HepG2 (cell line): ENCODE data around the gene DNAAF3. TPM values are rescaled to one million over a fixed set of nuclear protein-coding genes. Genes with fewer than 3 reads are reported as not detected.

ENCODE experiments used
- CHD2 ChIP-seq: IDR thresholded peaks from 2 replicates; pipeline ENCODE4 v1.6.1; 2011; ENCODE audit warnings: low read depth, low read length, improper control_type of control experiment
- HIVEP1 ChIP-seq: sonication (generic); formaldehyde crosslinking; IDR thresholded peaks from 2 replicates; pipeline ENCODE4 v1.4.0; 2020; ENCODE audit warnings: mild to moderate bottlenecking, missing genetic modification reagents
- MAFG ChIP-seq: sonication (generic); formaldehyde crosslinking; IDR thresholded peaks from 2 replicates; pipeline ENCODE4 v1.5.1; 2020; ENCODE audit warnings: mild to moderate bottlenecking, missing genetic modification reagents
- MBNL3 ChIP-seq: fragments of 250-450 bp; sonication (Bioruptor Pico); conservative IDR thresholded peaks from 2 replicates; pipeline ENCODE4 v1.8.0; 2022; ENCODE audit warnings: mild to moderate bottlenecking, inconsistent platforms
- MTF1 ChIP-seq: sonication (generic); formaldehyde crosslinking; IDR thresholded peaks from 2 replicates; pipeline ENCODE4 v1.5.0; 2020; ENCODE audit warnings: missing genetic modification reagents
- RARG ChIP-seq: sonication (generic); formaldehyde crosslinking; IDR thresholded peaks from 2 replicates; pipeline ENCODE4 v1.4.0; 2020; ENCODE audit warnings: low read depth, mild to moderate bottlenecking, missing genetic modification reagents
- RBM22 ChIP-seq: fragments of 200-400 bp; formaldehyde crosslinking; optimal IDR thresholded peaks from 2 replicates; pipeline ENCODE3; 2017; ENCODE audit warnings: mild to moderate bottlenecking, low read length, moderate library complexity
- SETDB1 ChIP-seq: sonication (generic); formaldehyde crosslinking; IDR thresholded peaks from 2 replicates; pipeline ENCODE4 v1.5.1; 2020; ENCODE audit warnings: missing genetic modification reagents, mild to moderate bottlenecking, borderline replicate concordance
- STAG1 ChIP-seq: sonication (generic); formaldehyde crosslinking; IDR thresholded peaks from 2 replicates; pipeline ENCODE4 v1.4.0; 2020; ENCODE audit warnings: missing genetic modification reagents
- TCF12 ChIP-seq, 2 experiments: fragments of 450-650 bp in 1 of 2; sonication (generic) in 1 of 2; formaldehyde crosslinking in 1 of 2; IDR thresholded peaks; 2 replicates each; pipeline versions ENCODE4 v1.6.1 to v1.8.0; 2017 to 2022; ENCODE audit warnings: antibody characterized with exemption in 1 of 2, mild to moderate bottlenecking in 1 of 2, missing genetic modification reagents in 1 of 2, moderate library complexity in 1 of 2
- ZNF652 ChIP-seq: IDR thresholded peaks from 2 replicates; pipeline ENCODE4 v1.6.1; 2016; ENCODE audit warnings: low read depth, borderline replicate concordance
- ZSCAN30 ChIP-seq: sonication (generic); formaldehyde crosslinking; IDR thresholded peaks from 2 replicates; pipeline ENCODE4 v1.5.0; 2020; ENCODE audit warnings: mild to moderate bottlenecking, missing genetic modification reagents
- polyA plus RNA-seq, 8 experiments: library from polyadenylated mRNA; depleted of rRNA in 3 of 8; stranded (reverse) in 7 of 8; unstranded in 1 of 8; fragments of >200 nt; fragmentation: Illumina TruSeq in 4 of 8; extraction: Trizol in 4 of 8; gene quantifications; 2 replicates each; pipeline versions ENCODE4 v1.2.1 to v1.2.3, GENCODE V29; 2011 to 2016; ENCODE audit warnings: low read depth in 4 of 8, missing spikeins in 1 of 8, mixed read lengths in 1 of 8; ENCODE audit not compliant: insufficient read depth in 1 of 8
- total RNA-seq, 5 experiments: library from RNA; depleted of rRNA; stranded (reverse); fragments of >200 nt; fragmentation: Illumina TruSeq; extraction: Trizol; gene quantifications; 2 replicates each; pipeline ENCODE4 v1.2.3, GENCODE V29; 2016; ENCODE audit warnings: low read depth in 1 of 5
- TF ChIP-seq, protein P1 (sequence below): sonication (generic); formaldehyde crosslinking; IDR thresholded peaks from 2 replicates; pipeline ENCODE4 v1.9.0; 2021; ENCODE audit warnings: mild to moderate bottlenecking, missing genetic modification reagents
- TF ChIP-seq, protein P2 (sequence below): sonication (generic); formaldehyde crosslinking; IDR thresholded peaks from 2 replicates; pipeline ENCODE4 v1.5.0; 2020; ENCODE audit warnings: mild to moderate bottlenecking, missing genetic modification reagents, borderline replicate concordance

DNAAF3 gene
- total and polyA plus RNA-seq, 2 of the 13 experiments (the other 11 are each of a cell fraction or from before 2014, with no cell fraction given) = 0.30 to 0.40 TPM

DNA sequence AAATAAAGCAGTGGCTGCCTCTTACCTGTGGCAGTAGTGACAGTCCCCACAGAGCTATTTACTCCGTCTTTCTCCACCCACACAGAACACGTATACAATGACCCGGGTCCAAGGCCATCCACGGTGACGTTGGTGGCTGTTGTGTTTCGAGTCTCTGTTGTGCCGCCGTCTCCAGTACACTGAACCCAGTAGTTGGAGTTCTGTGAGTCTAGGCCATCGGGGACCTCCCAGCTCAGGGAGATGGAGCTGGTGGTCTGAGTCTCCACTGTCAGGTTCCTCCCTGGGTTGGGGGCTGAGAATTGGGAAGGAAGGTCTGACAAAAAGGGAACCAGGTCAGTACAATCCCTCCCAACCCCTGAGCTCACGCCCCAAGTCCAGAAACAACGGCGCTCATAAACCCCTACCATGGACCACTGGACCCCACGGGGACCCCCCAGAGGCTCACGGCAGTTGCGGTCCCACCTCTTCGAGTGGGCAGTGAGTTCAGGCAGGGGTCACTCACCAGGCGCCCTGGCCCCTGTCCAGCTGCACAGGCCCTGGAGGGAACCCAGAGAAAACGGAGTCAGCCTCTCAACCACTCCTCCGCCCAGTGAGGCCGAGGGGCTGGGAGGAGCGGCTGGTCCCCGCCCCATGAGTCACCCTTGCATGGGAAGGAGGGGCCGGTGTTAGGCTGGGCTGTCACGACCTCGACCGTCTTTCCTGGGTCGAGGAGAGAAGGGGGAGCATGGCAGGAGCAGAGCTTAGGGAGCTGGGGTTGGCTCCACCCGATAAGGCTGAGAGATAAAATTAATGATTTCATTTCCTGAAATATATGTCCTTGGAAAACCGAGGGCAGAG, 40.5 kb upstream of the DNAAF3 start (continued):
- TF ChIP-seq MTF1 (CRISPR knock-in tag) = no peak
- TF ChIP-seq STAG1 (CRISPR knock-in tag) = 0 out of 2 replicates have a peak, but pooled peaks have one; percentile 2
- TF ChIP-seq MBNL3 (CRISPR knock-in tag) = 0 out of 2 replicates have a peak, but pooled peaks have one; percentile 70
- no peak for TF ChIP-seq RARG
- no peak for TF ChIP-seq CHD2
- no peak for TF ChIP-seq SETDB1 (CRISPR knock-in tag)
- peak; percentile 4; the same call in 1 of the 2 replicates for TF ChIP-seq ZNF652 (CRISPR knock-in tag)
- TF ChIP-seq, protein P1, sequence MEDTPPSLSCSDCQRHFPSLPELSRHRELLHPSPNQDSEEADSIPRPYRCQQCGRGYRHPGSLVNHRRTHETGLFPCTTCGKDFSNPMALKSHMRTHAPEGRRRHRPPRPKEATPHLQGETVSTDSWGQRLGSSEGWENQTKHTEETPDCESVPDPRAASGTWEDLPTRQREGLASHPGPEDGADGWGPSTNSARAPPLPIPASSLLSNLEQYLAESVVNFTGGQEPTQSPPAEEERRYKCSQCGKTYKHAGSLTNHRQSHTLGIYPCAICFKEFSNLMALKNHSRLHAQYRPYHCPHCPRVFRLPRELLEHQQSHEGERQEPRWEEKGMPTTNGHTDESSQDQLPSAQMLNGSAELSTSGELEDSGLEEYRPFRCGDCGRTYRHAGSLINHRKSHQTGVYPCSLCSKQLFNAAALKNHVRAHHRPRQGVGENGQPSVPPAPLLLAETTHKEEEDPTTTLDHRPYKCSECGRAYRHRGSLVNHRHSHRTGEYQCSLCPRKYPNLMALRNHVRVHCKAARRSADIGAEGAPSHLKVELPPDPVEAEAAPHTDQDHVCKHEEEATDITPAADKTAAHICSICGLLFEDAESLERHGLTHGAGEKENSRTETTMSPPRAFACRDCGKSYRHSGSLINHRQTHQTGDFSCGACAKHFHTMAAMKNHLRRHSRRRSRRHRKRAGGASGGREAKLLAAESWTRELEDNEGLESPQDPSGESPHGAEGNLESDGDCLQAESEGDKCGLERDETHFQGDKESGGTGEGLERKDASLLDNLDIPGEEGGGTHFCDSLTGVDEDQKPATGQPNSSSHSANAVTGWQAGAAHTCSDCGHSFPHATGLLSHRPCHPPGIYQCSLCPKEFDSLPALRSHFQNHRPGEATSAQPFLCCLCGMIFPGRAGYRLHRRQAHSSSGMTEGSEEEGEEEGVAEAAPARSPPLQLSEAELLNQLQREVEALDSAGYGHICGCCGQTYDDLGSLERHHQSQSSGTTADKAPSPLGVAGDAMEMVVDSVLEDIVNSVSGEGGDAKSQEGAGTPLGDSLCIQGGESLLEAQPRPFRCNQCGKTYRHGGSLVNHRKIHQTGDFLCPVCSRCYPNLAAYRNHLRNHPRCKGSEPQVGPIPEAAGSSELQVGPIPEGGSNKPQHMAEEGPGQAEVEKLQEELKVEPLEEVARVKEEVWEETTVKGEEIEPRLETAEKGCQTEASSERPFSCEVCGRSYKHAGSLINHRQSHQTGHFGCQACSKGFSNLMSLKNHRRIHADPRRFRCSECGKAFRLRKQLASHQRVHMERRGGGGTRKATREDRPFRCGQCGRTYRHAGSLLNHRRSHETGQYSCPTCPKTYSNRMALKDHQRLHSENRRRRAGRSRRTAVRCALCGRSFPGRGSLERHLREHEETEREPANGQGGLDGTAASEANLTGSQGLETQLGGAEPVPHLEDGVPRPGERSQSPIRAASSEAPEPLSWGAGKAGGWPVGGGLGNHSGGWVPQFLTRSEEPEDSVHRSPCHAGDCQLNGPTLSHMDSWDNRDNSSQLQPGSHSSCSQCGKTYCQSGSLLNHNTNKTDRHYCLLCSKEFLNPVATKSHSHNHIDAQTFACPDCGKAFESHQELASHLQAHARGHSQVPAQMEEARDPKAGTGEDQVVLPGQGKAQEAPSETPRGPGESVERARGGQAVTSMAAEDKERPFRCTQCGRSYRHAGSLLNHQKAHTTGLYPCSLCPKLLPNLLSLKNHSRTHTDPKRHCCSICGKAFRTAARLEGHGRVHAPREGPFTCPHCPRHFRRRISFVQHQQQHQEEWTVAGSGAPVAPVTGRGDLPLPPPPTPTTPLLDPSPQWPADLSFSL (CRISPR knock-in tag) = peak; percentile 32; the same call in 1 of the 2 replicates
- TF ChIP-seq HIVEP1 (CRISPR knock-in tag) = peak; percentile 87
- no peak for TF ChIP-seq RBM22
- no peak for TF ChIP-seq TCF12 (IDR thresholded peaks at IDR 0.05)
- peak; percentile 57; the same call in 1 of the 2 replicates for TF ChIP-seq TCF12 (CRISPR knock-in tag; IDR thresholded peaks at IDR 0.05)
- TF ChIP-seq, protein P2, sequence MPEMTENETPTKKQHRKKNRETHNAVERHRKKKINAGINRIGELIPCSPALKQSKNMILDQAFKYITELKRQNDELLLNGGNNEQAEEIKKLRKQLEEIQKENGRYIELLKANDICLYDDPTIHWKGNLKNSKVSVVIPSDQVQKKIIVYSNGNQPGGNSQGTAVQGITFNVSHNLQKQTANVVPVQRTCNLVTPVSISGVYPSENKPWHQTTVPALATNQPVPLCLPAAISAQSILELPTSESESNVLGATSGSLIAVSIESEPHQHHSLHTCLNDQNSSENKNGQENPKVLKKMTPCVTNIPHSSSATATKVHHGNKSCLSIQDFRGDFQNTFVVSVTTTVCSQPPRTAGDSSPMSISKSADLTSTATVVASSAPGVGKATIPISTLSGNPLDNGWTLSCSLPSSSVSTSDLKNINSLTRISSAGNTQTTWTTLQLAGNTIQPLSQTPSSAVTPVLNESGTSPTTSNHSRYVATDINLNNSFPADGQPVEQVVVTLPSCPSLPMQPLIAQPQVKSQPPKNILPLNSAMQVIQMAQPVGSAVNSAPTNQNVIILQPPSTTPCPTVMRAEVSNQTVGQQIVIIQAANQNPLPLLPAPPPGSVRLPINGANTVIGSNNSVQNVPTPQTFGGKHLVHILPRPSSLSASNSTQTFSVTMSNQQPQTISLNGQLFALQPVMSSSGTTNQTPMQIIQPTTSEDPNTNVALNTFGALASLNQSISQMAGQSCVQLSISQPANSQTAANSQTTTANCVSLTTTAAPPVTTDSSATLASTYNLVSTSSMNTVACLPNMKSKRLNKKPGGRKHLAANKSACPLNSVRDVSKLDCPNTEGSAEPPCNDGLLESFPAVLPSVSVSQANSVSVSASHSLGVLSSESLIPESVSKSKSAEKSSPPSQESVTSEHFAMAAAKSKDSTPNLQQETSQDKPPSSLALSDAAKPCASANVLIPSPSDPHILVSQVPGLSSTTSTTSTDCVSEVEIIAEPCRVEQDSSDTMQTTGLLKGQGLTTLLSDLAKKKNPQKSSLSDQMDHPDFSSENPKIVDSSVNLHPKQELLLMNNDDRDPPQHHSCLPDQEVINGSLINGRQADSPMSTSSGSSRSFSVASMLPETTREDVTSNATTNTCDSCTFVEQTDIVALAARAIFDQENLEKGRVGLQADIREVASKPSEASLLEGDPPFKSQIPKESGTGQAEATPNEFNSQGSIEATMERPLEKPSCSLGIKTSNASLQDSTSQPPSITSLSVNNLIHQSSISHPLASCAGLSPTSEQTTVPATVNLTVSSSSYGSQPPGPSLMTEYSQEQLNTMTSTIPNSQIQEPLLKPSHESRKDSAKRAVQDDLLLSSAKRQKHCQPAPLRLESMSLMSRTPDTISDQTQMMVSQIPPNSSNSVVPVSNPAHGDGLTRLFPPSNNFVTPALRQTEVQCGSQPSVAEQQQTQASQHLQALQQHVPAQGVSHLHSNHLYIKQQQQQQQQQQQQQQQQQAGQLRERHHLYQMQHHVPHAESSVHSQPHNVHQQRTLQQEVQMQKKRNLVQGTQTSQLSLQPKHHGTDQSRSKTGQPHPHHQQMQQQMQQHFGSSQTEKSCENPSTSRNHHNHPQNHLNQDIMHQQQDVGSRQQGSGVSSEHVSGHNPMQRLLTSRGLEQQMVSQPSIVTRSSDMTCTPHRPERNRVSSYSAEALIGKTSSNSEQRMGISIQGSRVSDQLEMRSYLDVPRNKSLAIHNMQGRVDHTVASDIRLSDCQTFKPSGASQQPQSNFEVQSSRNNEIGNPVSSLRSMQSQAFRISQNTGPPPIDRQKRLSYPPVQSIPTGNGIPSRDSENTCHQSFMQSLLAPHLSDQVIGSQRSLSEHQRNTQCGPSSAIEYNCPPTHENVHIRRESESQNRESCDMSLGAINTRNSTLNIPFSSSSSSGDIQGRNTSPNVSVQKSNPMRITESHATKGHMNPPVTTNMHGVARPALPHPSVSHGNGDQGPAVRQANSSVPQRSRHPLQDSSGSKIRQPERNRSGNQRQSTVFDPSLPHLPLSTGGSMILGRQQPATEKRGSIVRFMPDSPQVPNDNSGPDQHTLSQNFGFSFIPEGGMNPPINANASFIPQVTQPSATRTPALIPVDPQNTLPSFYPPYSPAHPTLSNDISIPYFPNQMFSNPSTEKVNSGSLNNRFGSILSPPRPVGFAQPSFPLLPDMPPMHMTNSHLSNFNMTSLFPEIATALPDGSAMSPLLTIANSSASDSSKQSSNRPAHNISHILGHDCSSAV (CRISPR knock-in tag) = no peak
- TF ChIP-seq ZSCAN30 (CRISPR knock-in tag) = no peak
- TF ChIP-seq MAFG = no peak
